G401 (cell line): ENCODE data around the gene SLFN13. TPM values are rescaled to one million over a fixed set of nuclear protein-coding genes. Genes with fewer than 3 reads are reported as not detected.
"Not testable (repeated sequence)": the region's sequence is repeated elsewhere in the genome, so short reads cannot be mapped to it uniquely, and the experiment has no call there.

Experiments used
- DNase-seq: peaks from one replicate; pipeline ENCODE4 v3.0.0-alpha.2; 2015; ENCODE audit warnings: low spot score
- in situ Hi-C: cut with HindIII; loops from 2 replicates; pipeline ENCODE4 v1.10.0; 2016; ENCODE audit warnings: low sequenced_read_pairs, mixed read lengths
- total RNA-seq: library from RNA; depleted of rRNA; stranded (reverse); fragments of >200 nt; shearing (Covaris generic); gene quantifications from 2 replicates; pipeline ENCODE4 v1.2.3, GENCODE V29; 2014; rRNA removed

The SLFN13 gene, protein sequence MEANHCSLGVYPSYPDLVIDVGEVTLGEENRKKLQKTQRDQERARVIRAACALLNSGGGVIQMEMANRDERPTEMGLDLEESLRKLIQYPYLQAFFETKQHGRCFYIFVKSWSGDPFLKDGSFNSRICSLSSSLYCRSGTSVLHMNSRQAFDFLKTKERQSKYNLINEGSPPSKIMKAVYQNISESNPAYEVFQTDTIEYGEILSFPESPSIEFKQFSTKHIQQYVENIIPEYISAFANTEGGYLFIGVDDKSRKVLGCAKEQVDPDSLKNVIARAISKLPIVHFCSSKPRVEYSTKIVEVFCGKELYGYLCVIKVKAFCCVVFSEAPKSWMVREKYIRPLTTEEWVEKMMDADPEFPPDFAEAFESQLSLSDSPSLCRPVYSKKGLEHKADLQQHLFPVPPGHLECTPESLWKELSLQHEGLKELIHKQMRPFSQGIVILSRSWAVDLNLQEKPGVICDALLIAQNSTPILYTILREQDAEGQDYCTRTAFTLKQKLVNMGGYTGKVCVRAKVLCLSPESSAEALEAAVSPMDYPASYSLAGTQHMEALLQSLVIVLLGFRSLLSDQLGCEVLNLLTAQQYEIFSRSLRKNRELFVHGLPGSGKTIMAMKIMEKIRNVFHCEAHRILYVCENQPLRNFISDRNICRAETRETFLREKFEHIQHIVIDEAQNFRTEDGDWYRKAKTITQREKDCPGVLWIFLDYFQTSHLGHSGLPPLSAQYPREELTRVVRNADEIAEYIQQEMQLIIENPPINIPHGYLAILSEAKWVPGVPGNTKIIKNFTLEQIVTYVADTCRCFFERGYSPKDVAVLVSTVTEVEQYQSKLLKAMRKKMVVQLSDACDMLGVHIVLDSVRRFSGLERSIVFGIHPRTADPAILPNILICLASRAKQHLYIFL
- total RNA-seq: 0.24 TPM in 1 of 2 replicates, not detected in the other

- in situ Hi-C loops: no loop called here
- no peak for DNase-seq
Observed at GRCh38 chr17:35448214-35448898, at the start of gene SLFN13. Gene SLFN13 (minus strand): TSS chr17:35448766. CDS start chr17:35445680, 3,086 bp downstream.

GRCh38 chr17:35496451-35497290, 48.1 kb upstream of the SLFN13 start:
- in situ Hi-C loops: no loop called here
- no peak for DNase-seq

DNA sequence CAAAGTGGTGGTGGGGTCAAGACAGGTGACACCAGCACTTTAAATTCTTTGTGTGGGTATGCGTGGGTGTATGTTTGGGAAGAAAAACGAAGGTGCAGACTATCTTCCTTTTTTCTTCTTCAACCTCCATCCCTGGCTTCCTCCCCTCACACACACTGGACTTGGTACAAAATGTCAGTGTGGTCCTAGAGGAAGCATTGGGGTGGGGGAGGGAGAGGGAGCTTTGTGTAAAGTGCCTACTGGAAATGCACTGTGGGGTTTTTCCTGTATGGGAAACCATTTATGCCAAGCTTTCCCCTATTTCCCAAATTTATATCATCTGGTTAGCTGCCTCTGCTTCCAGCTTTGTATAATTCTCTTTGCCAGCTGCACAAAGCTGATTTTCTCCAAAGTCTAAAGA, 44.5 kb upstream of the SLFN13 start:
- DNase-seq: no peak
- in situ Hi-C loops: no loop called here

- DNase-seq: no peak
- in situ Hi-C loops: no loop called here
Observed at GRCh38 chr17:35491417-35491816, 42.9 kb upstream of the SLFN13 start.

GRCh38 chr17:35489944-35490343, 41.4 kb upstream of the SLFN13 start:
- in situ Hi-C loops: no loop called here
- no peak for DNase-seq

DNA sequence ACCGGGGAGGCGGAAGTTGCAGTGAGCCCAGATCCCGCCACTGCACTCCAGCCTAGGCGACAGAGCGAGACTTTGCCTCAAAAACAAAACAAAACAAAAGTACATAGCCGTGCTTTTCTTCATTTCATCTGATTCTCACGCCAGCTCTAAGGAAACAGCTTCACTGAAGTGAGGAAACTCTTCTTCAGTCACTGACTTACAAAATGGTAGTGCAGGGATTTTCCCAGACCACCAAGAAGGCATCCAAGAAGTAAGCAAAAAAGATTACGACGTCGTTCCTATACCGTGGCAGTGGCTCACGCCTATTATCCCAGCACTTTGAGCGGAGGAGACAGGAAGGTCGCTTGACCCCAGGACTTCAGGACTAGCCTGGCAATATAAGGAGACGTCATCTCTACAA, 40.4 kb upstream of the SLFN13 start:
- DNase-seq: no peak
- in situ Hi-C loops: no loop called here

DNA sequence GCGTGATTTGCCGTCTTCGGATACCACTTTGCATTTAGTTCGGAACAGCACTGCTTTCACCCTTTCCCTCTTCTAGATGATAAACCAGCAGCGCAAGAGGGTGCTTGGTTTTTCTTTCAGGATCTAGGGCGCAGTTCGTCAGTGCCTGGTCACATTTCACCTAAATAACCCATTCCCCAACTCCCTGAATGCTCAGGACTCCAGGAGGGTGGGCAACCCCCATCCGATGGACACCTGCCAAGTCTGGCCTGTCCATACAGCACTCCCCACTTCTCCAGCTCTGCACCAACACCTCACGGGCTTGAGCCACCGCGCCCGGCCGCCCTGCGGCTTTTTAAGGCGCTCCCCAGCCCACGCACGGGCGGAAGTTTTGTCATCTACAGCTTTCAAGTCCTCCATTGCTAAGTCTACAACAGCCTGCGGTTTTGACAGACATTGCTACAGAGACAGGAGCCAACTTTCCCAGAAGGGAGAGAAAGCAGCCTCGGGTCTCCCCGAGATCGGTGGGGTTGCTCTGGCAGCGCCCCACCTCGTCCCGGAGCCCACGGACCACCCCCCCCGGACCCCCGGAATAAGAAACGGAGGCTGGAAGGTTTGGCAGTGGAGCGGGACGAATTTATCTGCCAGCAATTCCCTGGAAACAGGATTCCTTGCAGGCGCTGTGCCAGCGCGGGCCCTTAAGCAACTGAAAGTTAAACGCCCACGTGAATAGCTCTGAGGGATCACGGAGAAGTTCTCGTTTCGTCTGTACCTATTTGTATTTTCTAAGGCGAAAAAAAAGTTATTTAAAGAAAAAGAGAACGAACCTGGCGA, 38.6 kb upstream of the SLFN13 start:
- in situ Hi-C loops: no loop called here
- no peak for DNase-seq

DNA sequence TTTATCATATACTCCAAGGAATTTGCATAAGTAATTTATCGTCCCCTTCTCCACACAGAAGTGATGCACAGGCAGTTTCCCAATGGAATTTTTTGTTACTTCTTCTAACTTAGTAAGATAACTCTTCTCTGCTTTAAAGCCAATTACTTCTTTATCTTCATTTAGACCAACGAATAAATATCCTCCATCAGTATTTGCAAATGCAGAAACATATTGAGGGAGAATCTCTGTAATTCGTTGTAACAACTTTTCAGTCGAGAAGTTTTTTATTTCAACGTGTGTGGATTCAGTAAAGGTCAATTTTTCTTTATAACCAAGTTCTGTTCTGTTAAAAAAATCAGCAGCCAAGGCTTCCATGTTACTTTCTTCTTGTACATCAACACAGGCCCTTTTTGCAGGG, 30.7 kb upstream of the SLFN13 start:
- DNase-seq: no peak
- in situ Hi-C loops: no loop called here

DNA sequence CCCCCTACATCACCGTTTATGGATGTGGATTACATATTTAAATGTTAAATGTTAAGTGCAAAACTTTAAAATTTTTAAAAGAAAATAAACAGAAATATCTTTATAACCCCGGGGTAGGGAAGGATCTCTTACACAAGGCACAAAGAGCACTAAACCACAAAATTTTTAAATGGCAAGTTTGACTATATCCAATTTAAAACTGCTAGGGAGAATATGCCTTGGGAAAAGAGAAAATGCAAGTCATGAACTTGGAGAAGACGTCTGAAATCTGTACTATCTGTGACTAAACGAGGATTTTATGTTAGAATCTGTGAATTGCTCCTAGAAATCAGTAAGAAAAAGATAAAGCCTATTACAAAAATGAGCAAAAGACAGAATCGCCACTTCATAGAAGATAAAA, 28.7 kb upstream of the SLFN13 start:
- DNase-seq: no peak
- in situ Hi-C loops: no loop called here

DNA sequence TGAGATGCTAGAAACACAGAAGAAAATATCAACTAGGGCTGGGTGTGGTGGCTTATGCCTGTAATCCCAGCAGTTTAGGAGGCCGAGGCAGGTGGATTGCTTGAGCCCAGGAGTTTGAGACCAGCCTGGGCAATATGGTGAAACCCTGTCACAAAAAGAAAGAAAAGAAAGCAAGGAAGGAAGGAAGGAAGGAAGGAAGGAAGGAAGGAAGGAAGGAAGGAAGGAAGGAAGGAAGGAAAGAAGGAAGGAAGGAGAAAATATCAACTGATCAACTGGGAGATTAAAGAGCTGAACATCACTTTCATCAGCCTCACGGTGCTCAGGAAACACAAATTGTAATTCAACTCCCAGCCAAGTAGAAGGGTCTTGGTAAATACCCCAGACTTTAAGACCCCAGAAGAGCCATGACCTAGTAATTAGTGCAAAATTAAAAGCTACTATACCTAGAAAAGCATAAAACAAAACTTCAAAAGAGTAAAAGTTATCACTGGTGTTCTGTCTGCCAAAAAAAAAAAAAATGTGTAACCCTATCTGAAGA, 27.8 kb upstream of the SLFN13 start:
- in situ Hi-C loops: no loop called here
- DNase-seq: no peak

GRCh38 chr17:35468475-35468874, 19.9 kb upstream of the SLFN13 start:
- in situ Hi-C loops: no loop called here
- DNase-seq: no peak

DNA sequence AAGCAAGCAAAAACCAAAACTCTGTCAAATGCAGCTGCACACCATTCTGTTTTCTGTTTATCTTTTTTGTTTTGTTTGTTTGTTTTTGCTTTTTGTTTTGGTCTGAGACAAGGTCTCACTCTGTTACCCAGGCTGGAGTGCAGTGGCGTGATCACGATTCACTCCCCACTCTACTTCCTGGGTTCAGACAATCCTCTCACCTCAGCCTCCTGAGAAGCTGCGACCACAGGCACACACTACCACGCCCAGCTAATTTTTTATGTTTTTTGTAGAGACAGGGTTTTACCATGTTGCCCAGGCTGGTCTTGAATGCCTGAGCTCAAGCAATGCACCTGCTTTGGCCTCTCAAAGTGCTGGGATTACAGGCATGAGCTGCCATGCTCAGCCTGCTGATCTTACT, 19.3 kb upstream of the SLFN13 start:
- no peak for DNase-seq
- in situ Hi-C loops: no loop called here

DNA sequence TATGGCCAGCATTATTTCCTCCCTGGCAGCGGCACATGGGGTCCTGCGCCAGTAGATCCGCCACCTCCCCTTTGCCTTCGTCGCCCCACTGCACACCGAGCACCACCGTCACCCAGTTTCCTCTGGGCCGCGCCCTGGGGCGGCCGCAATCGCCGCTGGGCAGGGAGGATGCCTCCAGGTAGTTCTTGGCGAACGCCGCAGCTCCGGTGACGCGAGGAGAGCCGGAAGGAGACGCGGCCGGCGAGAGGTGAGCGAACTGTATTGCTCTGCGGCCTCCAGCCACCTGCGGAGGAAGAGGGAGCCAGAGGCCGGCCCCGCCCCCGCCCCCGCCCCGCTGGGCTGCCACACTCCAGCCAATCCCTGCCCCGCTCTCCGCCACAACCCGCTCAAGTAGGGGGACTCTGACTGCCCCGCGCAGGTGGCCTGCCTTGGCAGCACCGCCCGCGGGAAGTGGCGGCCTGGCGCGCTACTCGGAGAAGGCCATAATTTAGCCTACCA, 11.8 kb upstream of the SLFN13 start:
- no peak for DNase-seq

GRCh38 chr17:35454035-35454434, 5.5 kb upstream of the SLFN13 start:
- in situ Hi-C loops, DNase-seq: not testable (repeated sequence)

More for the DNA sequence above, 11.8 kb upstream of the SLFN13 start:
- in situ Hi-C loops: no loop called here

GRCh38 chr17:35453171-35453570, 4.6 kb upstream of the SLFN13 start:
- in situ Hi-C loops: no loop called here

GRCh38 chr17:35449371-35449931, 885 bp upstream of the SLFN13 start:
- in situ Hi-C loops: no loop called here
- no peak for DNase-seq

More at GRCh38 chr17:35453171-35453570, 4.6 kb upstream of the SLFN13 start:
- DNase-seq: no peak

- no peak for DNase-seq
- in situ Hi-C loops: no loop called here
Observed at GRCh38 chr17:35448899-35449227, 297 bp upstream of the SLFN13 start.
